GM12873 (cell line): ENCODE results near the gene CAB39L.

Experiments
- CTCF ChIP-seq: IDR thresholded peaks from 2 replicates; pipeline ENCODE4 v1.5.1; 2012; ENCODE audit warnings: low read depth, mild to moderate bottlenecking, moderate library complexity, low read length, control low read depth; ENCODE audit not compliant: insufficient read depth; ENCODE audit errors: missing control alignments

Gene CAB39L

GRCh38 chr13:49319951-49320350 is 123.9 kb downstream of the CAB39L start:
- no peak for TF ChIP-seq CTCF

GRCh38 chr13:49319551-49319950 is 124.3 kb downstream of the CAB39L start:
- TF ChIP-seq CTCF = no peak

- no peak for TF ChIP-seq CTCF
Observed at GRCh38 chr13:49315756-49316482, 127.9 kb downstream of the CAB39L start.

DNA sequence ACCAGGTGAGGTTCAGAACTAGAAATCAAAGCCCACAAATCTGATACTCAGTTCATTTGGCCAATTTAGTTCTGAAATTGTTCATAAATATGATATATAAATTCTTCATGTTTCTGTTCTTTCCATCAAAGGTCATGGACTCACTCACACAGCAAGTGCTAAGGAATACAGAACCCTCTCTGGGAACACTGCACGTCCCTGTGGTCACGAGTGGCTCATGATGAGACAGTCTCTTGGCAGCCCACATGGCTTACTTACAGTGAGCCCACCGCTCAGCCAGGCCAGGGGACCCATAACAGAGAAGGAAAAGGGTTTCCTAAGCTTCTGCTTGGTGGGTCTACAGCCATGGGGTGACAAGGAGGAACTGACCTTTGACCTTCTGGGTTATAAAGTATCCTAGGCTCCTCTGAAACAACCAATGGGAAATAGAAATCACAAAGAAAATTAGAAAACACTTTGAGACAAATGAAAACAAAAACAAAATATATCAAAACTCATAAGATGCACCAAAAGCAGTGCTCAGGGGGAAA is 128.8 kb downstream of the CAB39L start:
- no peak for TF ChIP-seq CTCF

DNA sequence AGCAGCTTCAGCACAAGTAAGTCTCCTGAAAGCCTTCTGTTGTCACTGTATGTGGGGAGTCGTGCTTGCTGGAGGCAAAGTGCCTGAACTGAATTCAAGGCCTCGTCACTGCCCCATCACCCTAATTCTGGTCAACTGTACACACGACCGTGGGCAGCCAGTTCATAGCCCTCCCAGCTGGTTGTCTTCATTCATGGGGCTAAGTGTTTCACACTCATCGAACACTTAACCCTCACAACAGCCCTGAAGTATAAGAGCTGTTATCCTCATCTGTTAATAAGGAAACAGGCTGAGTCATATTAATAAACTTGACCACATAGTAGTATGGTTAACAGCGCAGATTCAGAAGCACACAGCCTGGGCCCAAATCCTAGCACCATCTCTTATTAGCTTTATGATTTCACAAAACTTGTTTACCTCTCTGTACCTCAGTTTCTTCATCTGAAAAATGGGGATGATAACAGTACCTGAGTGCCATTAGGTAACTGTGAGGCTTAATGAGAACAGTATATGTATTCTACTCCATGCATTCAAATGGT is 129.5 kb downstream of the CAB39L start:
- TF ChIP-seq CTCF = no peak

DNA sequence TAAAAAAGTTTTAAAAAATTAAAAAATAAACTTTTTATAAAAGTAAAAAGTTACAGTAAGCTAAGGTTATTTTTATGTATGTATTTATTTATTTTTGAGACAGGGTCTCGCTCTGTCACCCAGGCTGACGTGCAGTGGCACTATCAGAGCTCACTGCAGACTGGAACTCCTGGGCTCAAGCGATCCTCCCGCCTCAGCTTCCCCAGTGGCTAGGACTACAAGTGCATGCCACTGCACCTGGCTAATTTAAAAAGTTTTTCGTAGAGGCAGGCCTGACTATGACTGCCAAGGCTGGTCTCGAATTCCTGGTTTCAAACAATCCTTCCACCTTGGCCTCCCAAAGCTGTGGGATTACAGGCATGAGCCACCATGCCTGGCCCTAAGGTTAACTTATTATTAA is 132.0 kb downstream of the CAB39L start:
- no peak for TF ChIP-seq CTCF

GRCh38 chr13:49310251-49310650 is 133.6 kb downstream of the CAB39L start:
- no peak for TF ChIP-seq CTCF
